Mammary epithelial cell (primary cell): Measurements from ENCODE around the gene PDK2.

Experiments used
- CTCF ChIP-seq, 2 donors: IDR thresholded peaks in 1 of 2; conservative IDR thresholded peaks in 1 of 2; 2 replicates each; pipeline ENCODE4 v1.5.1; 2011 to 2012; ENCODE audit warnings: inconsistent platforms in 2 of 2, low read length in 2 of 2, mild to moderate bottlenecking in 2 of 2, control low read depth in 1 of 2, low read depth in 1 of 2; ENCODE audit not compliant: insufficient read depth in 1 of 2; ENCODE audit errors: extremely low read depth in 1 of 2
- EZH2 ChIP-seq: IDR thresholded peaks from 2 replicates; pipeline ENCODE4 v1.6.1; 2012; ENCODE audit warnings: low read length, inconsistent platforms, borderline replicate concordance

- TF ChIP-seq CTCF (conservative IDR thresholded peaks at IDR 0.05 in 1 of 2, IDR thresholded peaks at IDR 0.05 in 1 of 2; ENCODE audit: extremely low read depth in 1 of 2, insufficient read depth in 1 of 2, low read depth in 1 of 2, low read length in 2 of 2) (no peak), EZH2 (no peak)
Observed at GRCh38 chr17:50055055-50055425, 40.1 kb upstream of the PDK2 start.
